ENCODE results near the gene CA12. TPM values are rescaled to one million over a fixed set of nuclear protein-coding genes. Genes with fewer than 3 reads are reported as not detected.
A peak's percentile ranks its signal among the peaks of the same experiment; 100 is the strongest.

Gene CA12
- total and polyA plus RNA-seq, 10 of the 15 experiments (the other 5 are each of a cell fraction or from before 2014, with no cell fraction given) = 0.03 to 0.10 TPM; not detected in 8

GRCh38 chr15:63396152-63396928 lies 14.7 kb upstream of the CA12 start (continued):
- TF ChIP-seq NR2C2 (IDR thresholded peaks at IDR 0.05; ENCODE audit: borderline replicate concordance, control insufficient read depth, insufficient read length, low read depth) (no peak), HDAC6 (IDR thresholded peaks at IDR 0.05; ENCODE audit: unreplicated experiment) (no peak), ASH2L (IDR thresholded peaks at IDR 0.05; ENCODE audit: borderline replicate concordance, low read depth) (no peak), PAX8 (IDR thresholded peaks at IDR 0.05) (no peak), RELA (IDR thresholded peaks at IDR 0.05; ENCODE audit: borderline replicate concordance, partially characterized antibody) (no peak)

- BruUV-seq (replicated peaks) = no TSS peak
- no peak overlapping the region for H3K4me3 ChIP-seq
- H3K4me2 ChIP-seq (ENCODE audit: control insufficient read depth, insufficient read depth) = no peak overlapping the region
- intact Hi-C loops (cut with micrococcal nuclease; ENCODE audit: unreplicated experiment) (no loop called here), in situ Hi-C loops (cut with MboI) (no loop called here)
- ChIA-PET POLR2A (interaction anchor here (0.6 kb wide), 1 partner anchor 1314 kb away, joined by 3 read pairs; no protein-coding TSS in a partner anchor), RAD21 (ENCODE audit: unreplicated experiment) (no interaction called here), SMC1A (ENCODE audit: uncharacterized antibody, unreplicated experiment) (interaction anchor here (0.5 to 1.8 kb wide), 5 partner anchors 9 to 179 kb away, joined by 3 to 14 read pairs (median 3); no protein-coding TSS in a partner anchor), CTCF (interaction anchor here (0.7 to 1.8 kb wide), 4 partner anchors 105 to 229 kb away, joined by 3 to 5 read pairs (median 5); no protein-coding TSS in a partner anchor)
- H3K27ac ChIP-seq (ENCODE audit: control insufficient read depth, insufficient read depth) = no peak overlapping the region
- 0 out of 2 replicates have a peak, but pooled peaks have one; percentile 19 for TF ChIP-seq NR2F1 (conservative IDR thresholded peaks at IDR 0.05)
- no peak for TF ChIP-seq ZNF207 (IDR thresholded peaks at IDR 0.05; ENCODE audit: borderline replicate concordance)
- no peaks in the 10 kb centered on the region for H4K20me1 ChIP-seq (ENCODE audit: control insufficient read depth, insufficient read depth)
- DNase-seq (ENCODE audit: low read depth, low spot score) (no peak), FAIRE-seq (no peak), ATAC-seq (no peak)
- H3K36me3 ChIP-seq (ENCODE audit: control insufficient read depth in 2 of 2, insufficient read depth in 2 of 2, low read length in 1 of 2) = no peaks in the 10 kb centered on the region
- no peaks in the 10 kb centered on the region; the same call in 1 of the 2 replicates for H3K4me1 ChIP-seq (ENCODE audit: control insufficient read depth, insufficient read depth, low read length)
- 31% methylated on average over 4 of the region's 4 CpGs for WGBS (ENCODE audit: insufficient coverage, insufficient replicate concordance, low lambda C conversion rate, missing lambda C conversion rate)
- no peak overlapping the region for H3K9ac ChIP-seq (ENCODE audit: control insufficient read depth, insufficient read depth, low read length)
- no peaks in the 10 kb centered on the region for H3K9me3 ChIP-seq (replicated peaks; ENCODE audit: control insufficient read depth, insufficient read depth, low read length)
- H3K79me2 ChIP-seq (ENCODE audit: control insufficient read depth, insufficient read depth, low read length) = no peaks in the 10 kb centered on the region
- H3K27me3 ChIP-seq (replicated peaks in 1 of 2; ENCODE audit: control insufficient read depth in 2 of 2, insufficient read depth in 2 of 2, low read length in 1 of 2) = peaks cover 0 to 4% of the 10 kb centered on the region in 2 experiments; a peak in 2 of 4 replicates
- H2AFZ ChIP-seq (ENCODE audit: control insufficient read depth, low read depth, low read length) = no peak overlapping the region
Measured at GRCh38 chr15:63395730-63396151, 14.1 kb upstream of the CA12 start.
